Upper lobe of right lung (tissue), 1 donor: ENCODE data around the gene CD79B. TPM values are rescaled to one million over a fixed set of nuclear protein-coding genes. Genes with fewer than 3 reads are reported as not detected.

Experiments used
- ATAC-seq: fragments of 200-7000 bp; cut with Tn5 transposase; one replicate; pipeline ENCODE4 v1.9.1; 2020; ENCODE audit warnings: mild to moderate bottlenecking, moderate library complexity
- DNase-seq: peaks from one replicate; pipeline ENCODE4 v3.0.0-alpha.2; 2020
- H3K27ac ChIP-seq: fragments of 200-600 bp; one replicate; pipeline ENCODE4 v1.8.0; 2022
- H3K27me3 ChIP-seq: fragments of 200-600 bp; one replicate; pipeline ENCODE4 v1.8.0; 2022; ENCODE audit warnings: mild to moderate bottlenecking
- H3K36me3 ChIP-seq: fragments of 200-600 bp; one replicate; pipeline ENCODE4 v1.8.0; 2022
- H3K4me1 ChIP-seq: fragments of 200-600 bp; one replicate; pipeline ENCODE4 v1.8.0; 2022
- H3K4me3 ChIP-seq: fragments of 200-600 bp; one replicate; pipeline ENCODE4 v1.8.0; 2022; ENCODE audit warnings: mild to moderate bottlenecking
- H3K9me3 ChIP-seq: fragments of 200-600 bp; one replicate; pipeline ENCODE4 v1.8.0; 2022
- CTCF ChIP-seq: fragments of 200-600 bp; IDR thresholded peaks from one replicate; pipeline ENCODE4 v1.8.0; 2022; ENCODE audit warnings: antibody characterized with exemption
- intact Hi-C: fragments of 100-400 bp; cut with DNase I; formaldehyde crosslinking; loops from one replicate; pipeline ENCODE4 v1.11.0; 2022
- total RNA-seq: library from RNA; stranded (reverse); fragmentation: NEBNext Ultra II Directional; extraction: Animal tissue kit (Norgen Biotek cat#: 25700); gene quantifications from one replicate; pipeline ENCODE4 v1.2.1, GENCODE V29; 2021
- donor health status: DM: no; HTN: yes; CAD: no; lungs with severe emphysema.

The CD79B gene
- total RNA-seq, 1 donor from 2014 or later = 4.7 TPM

GRCh38 chr17:63950940-63951907 lies 19.1 kb upstream of the CD79B start:
- Histone ChIP-seq H3K27me3 (no peaks in the 10 kb centered on the region), H3K27ac (no peak overlapping the region), H3K36me3 (no peaks in the 10 kb centered on the region), H3K9me3 (no peaks in the 10 kb centered on the region), H3K4me1 (peaks cover 6% of the 10 kb centered on the region), H3K4me3 (no peak overlapping the region)
- TF ChIP-seq CTCF = peak; percentile 37
- no peak for DNase-seq
- ATAC-seq = no peak
- intact Hi-C loops = no loop called here

DNA sequence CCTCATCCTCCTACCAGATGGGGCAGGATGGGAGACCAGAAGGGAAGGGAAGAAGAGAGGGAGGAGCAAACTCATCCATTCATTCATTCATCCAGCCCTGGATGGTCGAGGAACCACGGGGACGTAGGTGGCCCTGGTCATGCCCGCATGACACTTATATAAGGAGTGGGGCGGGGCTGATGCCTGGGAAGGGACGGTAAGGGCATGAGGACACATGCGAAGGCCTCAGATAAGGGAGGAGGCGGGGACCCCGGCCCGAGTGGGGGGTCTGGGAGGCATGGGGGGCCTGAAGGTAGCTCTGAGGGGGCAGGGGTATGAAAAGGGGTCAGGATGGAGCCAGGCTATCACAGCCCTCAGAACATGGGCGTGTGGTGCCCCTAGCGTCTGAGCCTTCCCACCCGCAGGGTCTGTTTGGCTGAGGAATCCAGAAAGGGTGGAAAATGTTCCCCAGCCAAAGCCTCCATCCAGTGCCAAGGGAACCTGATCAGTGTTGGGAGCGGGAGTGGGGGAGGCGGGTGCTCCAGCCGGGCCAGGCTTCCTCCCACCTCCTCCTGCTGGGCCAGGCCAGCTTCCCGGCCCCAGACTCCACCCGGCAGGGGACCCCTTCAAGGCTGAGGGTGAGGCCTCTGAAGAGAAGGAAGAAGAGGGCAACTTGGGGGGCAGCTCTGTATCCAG lies 17.6 kb upstream of the CD79B start:
- no peak for TF ChIP-seq CTCF
- intact Hi-C loops = no loop called here

GRCh38 chr17:63948521-63948920 lies 16.4 kb upstream of the CD79B start:
- no peak overlapping the region for H3K4me3 ChIP-seq
- intact Hi-C loops = no loop called here
- no peaks in the 10 kb centered on the region for H3K9me3 ChIP-seq
- DNase-seq (no peak), ATAC-seq (no peak)
- H3K27me3 ChIP-seq = no peaks in the 10 kb centered on the region
- H3K36me3 ChIP-seq = no peaks in the 10 kb centered on the region
- no peak overlapping the region for H3K27ac ChIP-seq
- TF ChIP-seq CTCF = no peak
- H3K4me1 ChIP-seq = peaks cover 6% of the 10 kb centered on the region

More for the DNA sequence above, 17.6 kb upstream of the CD79B start:
- ATAC-seq (no peak), DNase-seq (no peak)
- no peak overlapping the region for H3K27ac ChIP-seq
- no peak overlapping the region for H3K4me3 ChIP-seq
- H3K9me3 ChIP-seq = no peaks in the 10 kb centered on the region
- peaks cover 6% of the 10 kb centered on the region for H3K4me1 ChIP-seq
- no peaks in the 10 kb centered on the region for H3K36me3 ChIP-seq
- H3K27me3 ChIP-seq = no peaks in the 10 kb centered on the region

GRCh38 chr17:63947711-63948330 lies 15.7 kb upstream of the CD79B start:
- H3K27me3 ChIP-seq = no peaks in the 10 kb centered on the region
- ATAC-seq (no peak), DNase-seq (no peak)
- H3K27ac ChIP-seq = no peak overlapping the region
- intact Hi-C loops = no loop called here
- H3K36me3 ChIP-seq = no peaks in the 10 kb centered on the region
- TF ChIP-seq CTCF = no peak
- H3K9me3 ChIP-seq = no peaks in the 10 kb centered on the region
- H3K4me1 ChIP-seq = peaks cover 6% of the 10 kb centered on the region
- no peak overlapping the region for H3K4me3 ChIP-seq

DNA sequence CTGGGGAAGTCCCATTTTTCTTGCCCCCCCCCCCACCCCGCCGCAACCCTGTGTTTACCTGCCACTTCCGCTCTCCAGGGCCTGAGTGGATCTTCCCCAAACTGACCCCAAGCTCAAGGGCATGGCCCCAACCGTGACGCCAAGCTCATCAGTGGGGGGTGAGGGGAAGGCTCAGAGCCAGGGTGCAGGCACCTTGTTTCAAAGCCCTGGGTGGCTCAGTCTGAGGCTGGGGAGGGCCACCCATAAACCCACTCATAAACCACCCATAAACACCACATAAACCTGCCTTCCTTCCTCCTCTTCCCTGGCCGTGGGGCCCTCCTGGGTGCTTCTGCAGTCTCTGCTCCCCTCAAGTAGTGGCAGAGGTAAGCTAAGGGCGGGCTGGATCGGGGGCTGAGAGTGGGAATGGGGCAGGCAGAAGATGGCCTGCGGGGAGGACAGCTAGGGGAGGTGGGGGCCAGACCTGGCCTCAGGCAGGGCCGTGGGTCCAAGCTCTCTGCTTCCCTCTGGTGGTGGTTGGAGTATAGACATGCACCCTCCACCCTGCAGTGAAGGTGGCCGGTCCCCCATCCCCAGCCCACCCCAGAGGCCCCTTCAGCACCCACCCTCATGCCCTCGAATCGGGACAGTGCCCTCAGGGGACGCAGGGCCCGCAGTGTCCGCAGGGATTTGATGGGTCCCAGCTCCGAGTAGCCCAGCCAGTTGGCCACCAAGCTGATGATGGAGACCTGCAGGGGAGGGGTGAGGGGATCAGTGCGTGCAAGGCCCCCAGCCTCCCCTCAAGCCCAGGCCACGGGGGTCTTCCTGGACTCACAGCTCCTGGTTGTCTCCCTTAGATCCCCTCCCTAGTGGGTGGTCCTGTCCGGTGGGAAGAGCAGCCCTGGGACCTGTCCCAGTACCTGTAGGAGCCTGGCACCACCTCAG lies 14.6 kb upstream of the CD79B start:
- Histone ChIP-seq H3K27me3 (no peaks in the 10 kb centered on the region), H3K4me3 (no peak overlapping the region), H3K27ac (no peak overlapping the region), H3K9me3 (no peaks in the 10 kb centered on the region), H3K4me1 (peaks cover 6% of the 10 kb centered on the region), H3K36me3 (no peaks in the 10 kb centered on the region)
- ATAC-seq = peak; percentile 81
- TF ChIP-seq CTCF = peak; percentile 77
- intact Hi-C loops = no loop called here
- no peak for DNase-seq
